Liver (tissue), 3 donors: Measurements from ENCODE around the gene STARD3NL.
"Not testable (repeated sequence)": the region's sequence is repeated elsewhere in the genome, so short reads cannot be mapped to it uniquely, and the experiment has no call there.

Source experiments
- JUND ChIP-seq, 2 donors: IDR thresholded peaks; 2 replicates each; pipeline ENCODE4 v1.6.1; 2016; ENCODE audit warnings: antibody characterized with exemption in 2 of 2
- RXRA ChIP-seq, 2 donors: IDR thresholded peaks; 2 replicates each; pipeline ENCODE4 v1.6.1; 2017 to 2018; ENCODE audit warnings: antibody characterized with exemption in 2 of 2, mild to moderate bottlenecking in 1 of 2
- SP1 ChIP-seq: IDR thresholded peaks from 2 replicates; pipeline ENCODE4 v1.6.1; 2018; ENCODE audit warnings: antibody characterized with exemption, mild to moderate bottlenecking
- TF ChIP-seq, protein P1 (sequence below): fragments of 150-350 bp; IDR thresholded peaks from 2 replicates; pipeline ENCODE4 v1.5.1; 2017; ENCODE audit warnings: improper control_type of control experiment, low read depth, low read length; ENCODE audit not compliant: missing input control
- TF ChIP-seq, protein P2 (sequence below): IDR thresholded peaks from 2 replicates; pipeline ENCODE4 v1.6.1; 2016; ENCODE audit warnings: antibody characterized with exemption, mild to moderate bottlenecking
- donor health status: healthy.
- donor health status: healthy.

DNA sequence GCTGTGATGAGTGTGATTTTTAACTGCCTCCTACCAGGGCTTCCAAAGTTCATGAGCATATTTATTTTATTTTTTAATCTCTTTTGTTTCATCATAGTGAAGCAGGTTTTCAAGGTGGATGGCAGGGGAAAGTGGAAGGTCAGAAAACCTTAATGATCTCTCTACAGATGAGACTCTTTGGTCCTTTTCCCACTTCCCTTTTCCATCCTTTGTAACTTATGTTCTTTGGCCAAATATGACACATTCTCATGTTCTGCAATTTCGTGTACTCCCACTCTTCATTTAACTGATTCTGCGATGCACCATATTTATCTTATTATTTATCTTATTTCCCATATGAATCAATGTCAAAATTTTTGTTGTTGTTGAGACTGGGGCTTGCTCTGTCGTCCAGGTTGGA is 87.9 kb downstream of the STARD3NL start:
- TF ChIP-seq, protein P1, sequence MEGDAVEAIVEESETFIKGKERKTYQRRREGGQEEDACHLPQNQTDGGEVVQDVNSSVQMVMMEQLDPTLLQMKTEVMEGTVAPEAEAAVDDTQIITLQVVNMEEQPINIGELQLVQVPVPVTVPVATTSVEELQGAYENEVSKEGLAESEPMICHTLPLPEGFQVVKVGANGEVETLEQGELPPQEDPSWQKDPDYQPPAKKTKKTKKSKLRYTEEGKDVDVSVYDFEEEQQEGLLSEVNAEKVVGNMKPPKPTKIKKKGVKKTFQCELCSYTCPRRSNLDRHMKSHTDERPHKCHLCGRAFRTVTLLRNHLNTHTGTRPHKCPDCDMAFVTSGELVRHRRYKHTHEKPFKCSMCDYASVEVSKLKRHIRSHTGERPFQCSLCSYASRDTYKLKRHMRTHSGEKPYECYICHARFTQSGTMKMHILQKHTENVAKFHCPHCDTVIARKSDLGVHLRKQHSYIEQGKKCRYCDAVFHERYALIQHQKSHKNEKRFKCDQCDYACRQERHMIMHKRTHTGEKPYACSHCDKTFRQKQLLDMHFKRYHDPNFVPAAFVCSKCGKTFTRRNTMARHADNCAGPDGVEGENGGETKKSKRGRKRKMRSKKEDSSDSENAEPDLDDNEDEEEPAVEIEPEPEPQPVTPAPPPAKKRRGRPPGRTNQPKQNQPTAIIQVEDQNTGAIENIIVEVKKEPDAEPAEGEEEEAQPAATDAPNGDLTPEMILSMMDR: not testable (repeated sequence)
- TF ChIP-seq, protein P2, sequence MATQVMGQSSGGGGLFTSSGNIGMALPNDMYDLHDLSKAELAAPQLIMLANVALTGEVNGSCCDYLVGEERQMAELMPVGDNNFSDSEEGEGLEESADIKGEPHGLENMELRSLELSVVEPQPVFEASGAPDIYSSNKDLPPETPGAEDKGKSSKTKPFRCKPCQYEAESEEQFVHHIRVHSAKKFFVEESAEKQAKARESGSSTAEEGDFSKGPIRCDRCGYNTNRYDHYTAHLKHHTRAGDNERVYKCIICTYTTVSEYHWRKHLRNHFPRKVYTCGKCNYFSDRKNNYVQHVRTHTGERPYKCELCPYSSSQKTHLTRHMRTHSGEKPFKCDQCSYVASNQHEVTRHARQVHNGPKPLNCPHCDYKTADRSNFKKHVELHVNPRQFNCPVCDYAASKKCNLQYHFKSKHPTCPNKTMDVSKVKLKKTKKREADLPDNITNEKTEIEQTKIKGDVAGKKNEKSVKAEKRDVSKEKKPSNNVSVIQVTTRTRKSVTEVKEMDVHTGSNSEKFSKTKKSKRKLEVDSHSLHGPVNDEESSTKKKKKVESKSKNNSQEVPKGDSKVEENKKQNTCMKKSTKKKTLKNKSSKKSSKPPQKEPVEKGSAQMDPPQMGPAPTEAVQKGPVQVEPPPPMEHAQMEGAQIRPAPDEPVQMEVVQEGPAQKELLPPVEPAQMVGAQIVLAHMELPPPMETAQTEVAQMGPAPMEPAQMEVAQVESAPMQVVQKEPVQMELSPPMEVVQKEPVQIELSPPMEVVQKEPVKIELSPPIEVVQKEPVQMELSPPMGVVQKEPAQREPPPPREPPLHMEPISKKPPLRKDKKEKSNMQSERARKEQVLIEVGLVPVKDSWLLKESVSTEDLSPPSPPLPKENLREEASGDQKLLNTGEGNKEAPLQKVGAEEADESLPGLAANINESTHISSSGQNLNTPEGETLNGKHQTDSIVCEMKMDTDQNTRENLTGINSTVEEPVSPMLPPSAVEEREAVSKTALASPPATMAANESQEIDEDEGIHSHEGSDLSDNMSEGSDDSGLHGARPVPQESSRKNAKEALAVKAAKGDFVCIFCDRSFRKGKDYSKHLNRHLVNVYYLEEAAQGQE: not testable (repeated sequence)
- not testable (repeated sequence) for TF ChIP-seq RXRA (IDR thresholded peaks at IDR 0.05); SP1; JUND (IDR thresholded peaks at IDR 0.05)
